ENCODE results near the gene USF3. TPM values are rescaled to one million over a fixed set of nuclear protein-coding genes. Genes with fewer than 3 reads are reported as not detected.

Gene USF3
- total and polyA plus RNA-seq, 2 of the 13 experiments (the other 11 are each of a cell fraction or from before 2014, with no cell fraction given), result 6.3 to 15.2 TPM

DNA sequence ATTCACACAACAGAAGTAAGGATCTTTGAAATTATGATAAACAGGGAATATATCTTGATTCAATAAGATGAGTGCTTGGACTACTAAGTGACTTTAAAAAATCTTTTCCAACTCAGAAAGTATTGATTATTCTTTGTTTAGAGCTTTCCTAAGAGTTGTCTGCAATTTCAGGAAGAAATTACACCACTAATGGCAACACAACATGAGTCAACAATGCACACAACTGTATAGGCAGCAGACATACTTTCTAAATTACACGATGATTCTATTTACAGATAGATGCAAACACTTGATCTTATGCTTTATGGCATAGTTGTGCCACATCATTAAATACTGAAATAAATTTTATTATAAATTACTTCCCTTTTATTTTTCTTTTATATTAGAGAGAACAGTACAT is 45.2 kb upstream of the USF3 start:
- no TSS peak for BruUV-seq (replicated peaks)
- H3K79me2 ChIP-seq (ENCODE audit: insufficient read depth, low read length), result peaks cover 94% of the 10 kb centered on the region
- FAIRE-seq (no peak), ATAC-seq (no peak), DNase-seq (ENCODE audit: low spot score) (peak; percentile 10)
- peaks cover 42% of the 10 kb centered on the region for H4K20me1 ChIP-seq (ENCODE audit: insufficient read depth, low read length)
- no peaks in the 10 kb centered on the region for H3K9me3 ChIP-seq (ENCODE audit: low read length)
- in situ Hi-C loops (cut with HindIII; ENCODE audit: extremely low pct_ligation_motif_present, low pct_unique_long_range_greater_than_20kb) (loop anchor here (10.0 kb wide), 1 partner anchor 93 kb away; the partner anchor contains the start of gene GRAMD1C), intact Hi-C loops (cut with micrococcal nuclease; ENCODE audit: unreplicated experiment) (loop anchor here (10.0 kb wide), 1 partner anchor 187 kb away; no protein-coding TSS in a partner anchor)
- ChIA-PET POLR2A (no interaction called here), CTCF (ENCODE audit: low intra/inter-chr PET ratio, low total read pairs) (no interaction called here)
- no peak overlapping the region for H3K9ac ChIP-seq (ENCODE audit: insufficient read depth, low read depth, low read length)
- H3K4me2 ChIP-seq (ENCODE audit: low read depth, low read length), result no peak overlapping the region
- H2AFZ ChIP-seq (ENCODE audit: low read length), result no peak overlapping the region
- no peaks in the 10 kb centered on the region; a peak in 1 of 5 replicates for H3K36me3 ChIP-seq (replicated peaks in 1 of 2; ENCODE audit: control insufficient read depth in 1 of 2, insufficient read depth in 2 of 2, low read length in 2 of 2)
- H3K4me1 ChIP-seq (ENCODE audit: insufficient read depth, low read length), result peaks cover 75% of the 10 kb centered on the region
- no peak overlapping the region for H3K4me3 ChIP-seq (replicated peaks in 1 of 3; ENCODE audit: insufficient read depth in 1 of 3, low read depth in 2 of 3, low read length in 3 of 3)
- no peak overlapping the region for H3K27ac ChIP-seq (ENCODE audit: extremely low read length, insufficient read depth, low read length)
- no peaks in the 10 kb centered on the region; a peak in 1 of 5 replicates for H3K27me3 ChIP-seq (ENCODE audit: control insufficient read depth in 1 of 2, insufficient read depth in 2 of 2, low read length in 2 of 2)
- WGBS (ENCODE audit: low lambda C conversion rate), result 43% methylated on average over 1 of the region's 1 CpG
- no peak for TF ChIP-seq PHF20 (CRISPR knock-in tag; IDR thresholded peaks at IDR 0.05)
- no peak for TF ChIP-seq MXD4 (CRISPR knock-in tag; IDR thresholded peaks at IDR 0.05)
- TF ChIP-seq ZFY (CRISPR knock-in tag; IDR thresholded peaks at IDR 0.05), result no peak
- TF ChIP-seq NONO (IDR thresholded peaks at IDR 0.05), result no peak
- TF ChIP-seq NONO (CRISPR knock-in tag; conservative IDR thresholded peaks at IDR 0.05), result no peak
- no peak for TF ChIP-seq MTA3 (CRISPR knock-in tag; IDR thresholded peaks at IDR 0.05)
- TF ChIP-seq ZNF451 (CRISPR knock-in tag; IDR thresholded peaks at IDR 0.05), result no peak
- no peak for TF ChIP-seq ZNF33B (CRISPR knock-in tag; IDR thresholded peaks at IDR 0.05)
- TF ChIP-seq, protein P1, sequence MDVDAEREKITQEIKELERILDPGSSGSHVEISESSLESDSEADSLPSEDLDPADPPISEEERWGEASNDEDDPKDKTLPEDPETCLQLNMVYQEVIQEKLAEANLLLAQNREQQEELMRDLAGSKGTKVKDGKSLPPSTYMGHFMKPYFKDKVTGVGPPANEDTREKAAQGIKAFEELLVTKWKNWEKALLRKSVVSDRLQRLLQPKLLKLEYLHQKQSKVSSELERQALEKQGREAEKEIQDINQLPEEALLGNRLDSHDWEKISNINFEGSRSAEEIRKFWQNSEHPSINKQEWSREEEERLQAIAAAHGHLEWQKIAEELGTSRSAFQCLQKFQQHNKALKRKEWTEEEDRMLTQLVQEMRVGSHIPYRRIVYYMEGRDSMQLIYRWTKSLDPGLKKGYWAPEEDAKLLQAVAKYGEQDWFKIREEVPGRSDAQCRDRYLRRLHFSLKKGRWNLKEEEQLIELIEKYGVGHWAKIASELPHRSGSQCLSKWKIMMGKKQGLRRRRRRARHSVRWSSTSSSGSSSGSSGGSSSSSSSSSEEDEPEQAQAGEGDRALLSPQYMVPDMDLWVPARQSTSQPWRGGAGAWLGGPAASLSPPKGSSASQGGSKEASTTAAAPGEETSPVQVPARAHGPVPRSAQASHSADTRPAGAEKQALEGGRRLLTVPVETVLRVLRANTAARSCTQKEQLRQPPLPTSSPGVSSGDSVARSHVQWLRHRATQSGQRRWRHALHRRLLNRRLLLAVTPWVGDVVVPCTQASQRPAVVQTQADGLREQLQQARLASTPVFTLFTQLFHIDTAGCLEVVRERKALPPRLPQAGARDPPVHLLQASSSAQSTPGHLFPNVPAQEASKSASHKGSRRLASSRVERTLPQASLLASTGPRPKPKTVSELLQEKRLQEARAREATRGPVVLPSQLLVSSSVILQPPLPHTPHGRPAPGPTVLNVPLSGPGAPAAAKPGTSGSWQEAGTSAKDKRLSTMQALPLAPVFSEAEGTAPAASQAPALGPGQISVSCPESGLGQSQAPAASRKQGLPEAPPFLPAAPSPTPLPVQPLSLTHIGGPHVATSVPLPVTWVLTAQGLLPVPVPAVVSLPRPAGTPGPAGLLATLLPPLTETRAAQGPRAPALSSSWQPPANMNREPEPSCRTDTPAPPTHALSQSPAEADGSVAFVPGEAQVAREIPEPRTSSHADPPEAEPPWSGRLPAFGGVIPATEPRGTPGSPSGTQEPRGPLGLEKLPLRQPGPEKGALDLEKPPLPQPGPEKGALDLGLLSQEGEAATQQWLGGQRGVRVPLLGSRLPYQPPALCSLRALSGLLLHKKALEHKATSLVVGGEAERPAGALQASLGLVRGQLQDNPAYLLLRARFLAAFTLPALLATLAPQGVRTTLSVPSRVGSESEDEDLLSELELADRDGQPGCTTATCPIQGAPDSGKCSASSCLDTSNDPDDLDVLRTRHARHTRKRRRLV (CRISPR knock-in tag; IDR thresholded peaks at IDR 0.05), result no peak
- TF ChIP-seq, protein P2, sequence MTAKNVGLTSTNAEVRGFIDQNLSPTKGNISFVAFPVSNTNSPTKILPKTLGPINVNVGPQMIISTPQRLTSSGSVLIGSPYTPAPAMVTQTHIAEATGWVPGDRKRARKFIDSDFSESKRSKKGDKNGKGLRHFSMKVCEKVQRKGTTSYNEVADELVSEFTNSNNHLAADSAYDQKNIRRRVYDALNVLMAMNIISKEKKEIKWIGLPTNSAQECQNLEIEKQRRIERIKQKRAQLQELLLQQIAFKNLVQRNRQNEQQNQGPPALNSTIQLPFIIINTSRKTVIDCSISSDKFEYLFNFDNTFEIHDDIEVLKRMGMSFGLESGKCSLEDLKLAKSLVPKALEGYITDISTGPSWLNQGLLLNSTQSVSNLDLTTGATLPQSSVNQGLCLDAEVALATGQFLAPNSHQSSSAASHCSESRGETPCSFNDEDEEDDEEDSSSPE (CRISPR knock-in tag; IDR thresholded peaks at IDR 0.05), result no peak
- TF ChIP-seq WIZ (CRISPR knock-in tag; IDR thresholded peaks at IDR 0.05), result no peak
- TF ChIP-seq, protein P3, sequence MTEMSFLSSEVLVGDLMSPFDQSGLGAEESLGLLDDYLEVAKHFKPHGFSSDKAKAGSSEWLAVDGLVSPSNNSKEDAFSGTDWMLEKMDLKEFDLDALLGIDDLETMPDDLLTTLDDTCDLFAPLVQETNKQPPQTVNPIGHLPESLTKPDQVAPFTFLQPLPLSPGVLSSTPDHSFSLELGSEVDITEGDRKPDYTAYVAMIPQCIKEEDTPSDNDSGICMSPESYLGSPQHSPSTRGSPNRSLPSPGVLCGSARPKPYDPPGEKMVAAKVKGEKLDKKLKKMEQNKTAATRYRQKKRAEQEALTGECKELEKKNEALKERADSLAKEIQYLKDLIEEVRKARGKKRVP (CRISPR knock-in tag; IDR thresholded peaks at IDR 0.05), result peak in 1 of 2 experiments; percentile 95; a peak in 2 of 4 replicates
- TF ChIP-seq, protein P4, sequence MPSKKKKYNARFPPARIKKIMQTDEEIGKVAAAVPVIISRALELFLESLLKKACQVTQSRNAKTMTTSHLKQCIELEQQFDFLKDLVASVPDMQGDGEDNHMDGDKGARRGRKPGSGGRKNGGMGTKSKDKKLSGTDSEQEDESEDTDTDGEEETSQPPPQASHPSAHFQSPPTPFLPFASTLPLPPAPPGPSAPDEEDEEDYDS (CRISPR knock-in tag; IDR thresholded peaks at IDR 0.05), result no peak
- no peak for TF ChIP-seq BHLHE40 (IDR thresholded peaks at IDR 0.05; ENCODE audit: low read length)
- no peak for TF ChIP-seq ZNF891 (CRISPR knock-in tag; IDR thresholded peaks at IDR 0.05)
- no peak for TF ChIP-seq MEF2D (CRISPR knock-in tag; IDR thresholded peaks at IDR 0.05)
- TF ChIP-seq, protein P5, sequence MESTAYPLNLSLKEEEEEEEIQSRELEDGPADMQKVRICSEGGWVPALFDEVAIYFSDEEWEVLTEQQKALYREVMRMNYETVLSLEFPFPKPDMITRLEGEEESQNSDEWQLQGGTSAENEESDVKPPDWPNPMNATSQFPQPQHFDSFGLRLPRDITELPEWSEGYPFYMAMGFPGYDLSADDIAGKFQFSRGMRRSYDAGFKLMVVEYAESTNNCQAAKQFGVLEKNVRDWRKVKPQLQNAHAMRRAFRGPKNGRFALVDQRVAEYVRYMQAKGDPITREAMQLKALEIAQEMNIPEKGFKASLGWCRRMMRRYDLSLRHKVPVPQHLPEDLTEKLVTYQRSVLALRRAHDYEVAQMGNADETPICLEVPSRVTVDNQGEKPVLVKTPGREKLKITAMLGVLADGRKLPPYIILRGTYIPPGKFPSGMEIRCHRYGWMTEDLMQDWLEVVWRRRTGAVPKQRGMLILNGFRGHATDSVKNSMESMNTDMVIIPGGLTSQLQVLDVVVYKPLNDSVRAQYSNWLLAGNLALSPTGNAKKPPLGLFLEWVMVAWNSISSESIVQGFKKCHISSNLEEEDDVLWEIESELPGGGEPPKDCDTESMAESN (CRISPR knock-in tag; conservative IDR thresholded peaks at IDR 0.05), result 0 out of 2 replicates have a peak, but pooled peaks have one; percentile 23
